Testis (tissue), 3 donors: ENCODE data around the gene SPP1. TPM values are rescaled to one million over a fixed set of nuclear protein-coding genes. Genes with fewer than 3 reads are reported as not detected.
A peak's percentile ranks its signal among the peaks of the same experiment; 100 is the strongest.

Experiments used
- DNase-seq: peaks from one replicate; pipeline ENCODE4 v3.0.0-alpha.2; 2019
- H3K27ac ChIP-seq, 2 donors: fragments of 200-600 bp; sonication (generic); one replicate each; pipeline ENCODE4 v1.5.1; 2019
- H3K27me3 ChIP-seq: fragments of 200-600 bp; sonication (generic); one replicate; pipeline ENCODE4 v1.5.1; 2019
- H3K36me3 ChIP-seq: fragments of 200-600 bp; sonication (generic); one replicate; pipeline ENCODE4 v1.5.1; 2017; ENCODE audit warnings: low read depth; ENCODE audit errors: missing control alignments
- H3K4me1 ChIP-seq: fragments of 200-600 bp; sonication (generic); one replicate; pipeline ENCODE4 v1.5.1; 2019
- H3K4me3 ChIP-seq, 2 donors: fragments of 200-600 bp; sonication (generic); one replicate each; pipeline ENCODE4 v1.5.1; 2017 to 2019
- H3K9me3 ChIP-seq: fragments of 200-600 bp; sonication (generic); one replicate; pipeline ENCODE4 v1.5.1; 2017
- CTCF ChIP-seq, 3 experiments: fragments of 450-650 bp in 2 of 3; fragments of 200-600 bp in 1 of 3; sonication (generic) in 1 of 3; IDR thresholded peaks; one replicate each; pipeline ENCODE4 v1.5.1; 2016 to 2019; ENCODE audit warnings: antibody characterized with exemption in 3 of 3, mild to moderate bottlenecking in 2 of 3, moderate library complexity in 1 of 3
- POLR2A ChIP-seq: fragments of 450-650 bp; IDR thresholded peaks from one replicate; pipeline ENCODE4 v1.6.1; 2017; ENCODE audit warnings: antibody characterized with exemption, mild to moderate bottlenecking, moderate library complexity
- WGBS, 2 donors: methylation state at CpG; one replicate each; pipeline ENCODE4 v1.1.5; 2018; 5-methylcytosine and 5-hydroxymethylcytosine counted together
- intact Hi-C: fragments of 100-400 bp; cut with DNase I; formaldehyde crosslinking; loops from one replicate; pipeline ENCODE4 v1.15.1; 2023; ENCODE audit warnings: low total_unique reads
- polyA plus RNA-seq: library from polyadenylated mRNA; stranded (reverse); fragments of 350-450 nt; fragmentation: Illumina TruSeq; extraction: RNeasy Lipid Tissue Mini Kit (QIAGEN cat#74804); gene quantifications from one replicate; pipeline ENCODE4 v1.2.3, GENCODE V29; 2014; ENCODE audit warnings: low read depth, low replicate concordance; ENCODE audit not compliant: insufficient read depth
- total RNA-seq, 2 donors: library from RNA; depleted of rRNA; stranded (reverse); fragments of >200 nt; gene quantifications; one replicate each; pipeline ENCODE4 v1.2.3, GENCODE V29; 2016

SPP1 gene
- total and polyA plus RNA-seq, 3 donors from 2014 or later: 5.0 to 71.7 (median 30.2) TPM

GRCh38 chr4:87977521-87978278 lies 2.2 kb downstream of the SPP1 start:
- intact Hi-C loops: loop anchor here (10.0 kb wide), 1 partner anchor 123 kb away; no protein-coding TSS in a partner anchor
- TF ChIP-seq CTCF (IDR thresholded peaks at IDR 0.05) (no peak), POLR2A (no peak)
- Histone ChIP-seq H3K27me3 (no peaks in the 10 kb centered on the region), H3K4me1 (no peaks in the 10 kb centered on the region), H3K27ac (no peak overlapping the region), H3K36me3 (no peaks in the 10 kb centered on the region), H3K4me3 (no peak overlapping the region), H3K9me3 (no peaks in the 10 kb centered on the region)
- WGBS, 2 donors: 56 to 64% methylated on average over 5 of the region's 5 CpGs
- peak; percentile 59 for DNase-seq

- no peak overlapping the region for H3K4me3 ChIP-seq
- no peaks in the 10 kb centered on the region for H3K4me1 ChIP-seq
- no peak overlapping the region for H3K27ac ChIP-seq
- DNase-seq: no peak
- TF ChIP-seq POLR2A (no peak), CTCF (IDR thresholded peaks at IDR 0.05) (no peak)
- 57 to 65% methylated on average over 1 of the region's 1 CpG for WGBS, 2 donors
- H3K36me3 ChIP-seq: no peaks in the 10 kb centered on the region
- H3K27me3 ChIP-seq: no peaks in the 10 kb centered on the region
- intact Hi-C loops: loop anchor here (10.0 kb wide), 1 partner anchor 124 kb away; no protein-coding TSS in a partner anchor
- no peaks in the 10 kb centered on the region for H3K9me3 ChIP-seq
Observed at GRCh38 chr4:87978681-87979080, 3.2 kb downstream of the SPP1 start.

GRCh38 chr4:87979810-87980209 lies 4.3 kb downstream of the SPP1 start:
- intact Hi-C loops: loop anchor here (10.0 kb wide), 1 partner anchor 125 kb away; no protein-coding TSS in a partner anchor
- H3K4me3 ChIP-seq: no peak overlapping the region
- no peaks in the 10 kb centered on the region for H3K27me3 ChIP-seq
- no peaks in the 10 kb centered on the region for H3K4me1 ChIP-seq
- H3K36me3 ChIP-seq: no peaks in the 10 kb centered on the region
- no peak overlapping the region for H3K27ac ChIP-seq
- whole genome bisulfite sequencing, 2 donors: 90 to 93% methylated on average over 1 of the region's 1 CpG
- no peak for DNase-seq
- TF ChIP-seq CTCF (IDR thresholded peaks at IDR 0.05) (no peak), POLR2A (no peak)
- H3K9me3 ChIP-seq: no peaks in the 10 kb centered on the region

GRCh38 chr4:87981486-87981885 lies 6.0 kb downstream of the SPP1 start:
- no peak overlapping the region for H3K4me3 ChIP-seq
- intact Hi-C loops: no loop called here
- H3K4me1 ChIP-seq: no peaks in the 10 kb centered on the region
- no peaks in the 10 kb centered on the region for H3K9me3 ChIP-seq
- no peak overlapping the region for H3K27ac ChIP-seq
- DNase-seq: no peak
- WGBS, 2 donors: 95 to 98% methylated on average over 8 of the region's 8 CpGs
- H3K36me3 ChIP-seq: no peaks in the 10 kb centered on the region
- no peaks in the 10 kb centered on the region for H3K27me3 ChIP-seq
- TF ChIP-seq POLR2A: no peak
- no peak for TF ChIP-seq CTCF (IDR thresholded peaks at IDR 0.05)

- no peaks in the 10 kb centered on the region for H3K9me3 ChIP-seq
- 65 to 87% methylated on average over 1 of the region's 1 CpG for WGBS, 2 donors
- no peaks in the 10 kb centered on the region for H3K36me3 ChIP-seq
- H3K27me3 ChIP-seq: no peaks in the 10 kb centered on the region
- H3K4me3 ChIP-seq: no peak overlapping the region
- TF ChIP-seq POLR2A: no peak
- TF ChIP-seq CTCF (IDR thresholded peaks at IDR 0.05): no peak
- H3K4me1 ChIP-seq: no peaks in the 10 kb centered on the region
- H3K27ac ChIP-seq: no peak overlapping the region
- intact Hi-C loops: no loop called here
- DNase-seq: no peak
Observed at GRCh38 chr4:87982036-87982435, 6.5 kb downstream of the SPP1 start.
